Omental fat pad (tissue), 4 donors: ENCODE data around the gene MAMDC4. TPM values are rescaled to one million over a fixed set of nuclear protein-coding genes. Genes with fewer than 3 reads are reported as not detected.

Source experiments
- ATAC-seq: fragments of 150-250 bp; one replicate; pipeline ENCODE4 v1.9.1; 2016; ENCODE audit warnings: mild to moderate bottlenecking, moderate library complexity; ENCODE audit not compliant: low FRiP score
- DNase-seq: peaks from one replicate; pipeline ENCODE4 v3.0.0-alpha.2; 2019; ENCODE audit warnings: low spot score
- total RNA-seq, 4 donors: library from RNA; depleted of rRNA; stranded (reverse); fragments of >200 nt; gene quantifications; one replicate each; pipeline ENCODE4 v1.1.0, GENCODE V29; 2016
- TF ChIP-seq, protein P1 (sequence below), 3 donors: fragments of 450-650 bp; IDR thresholded peaks; one replicate each; pipeline ENCODE4 v1.5.1; 2016 to 2017; ENCODE audit warnings: antibody characterized with exemption in 3 of 3, mild to moderate bottlenecking in 3 of 3, moderate library complexity in 2 of 3

The MAMDC4 gene
- total RNA-seq, 4 donors from 2014 or later = 1.4 to 3.9 (median 1.7) TPM

DNA sequence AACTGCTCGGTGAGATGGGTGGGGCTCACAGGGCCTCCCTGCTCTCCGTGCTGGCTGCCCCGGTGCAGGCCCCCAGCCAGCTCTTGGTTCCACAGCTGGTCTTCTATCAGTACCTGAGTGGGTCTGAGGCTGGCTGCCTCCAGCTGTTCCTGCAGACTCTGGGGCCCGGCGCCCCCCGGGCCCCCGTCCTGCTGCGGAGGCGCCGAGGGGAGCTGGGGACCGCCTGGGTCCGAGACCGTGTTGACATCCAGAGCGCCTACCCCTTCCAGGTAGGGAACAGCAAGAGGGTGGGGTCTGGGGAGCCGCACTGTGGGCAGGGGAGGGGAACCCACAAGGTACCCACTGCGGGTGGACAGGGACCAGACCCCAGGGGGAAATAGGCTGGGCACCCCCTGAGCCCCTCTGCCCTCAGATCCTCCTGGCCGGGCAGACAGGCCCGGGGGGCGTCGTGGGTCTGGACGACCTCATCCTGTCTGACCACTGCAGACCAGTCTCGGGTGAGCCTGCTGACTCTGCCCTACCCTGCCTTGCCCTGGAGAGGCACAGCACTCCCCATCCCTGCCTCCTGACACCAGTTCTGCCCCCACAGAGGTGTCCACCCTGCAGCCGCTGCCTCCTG lies 2.8 kb downstream of the MAMDC4 start:
- no peak for DNase-seq

DNA sequence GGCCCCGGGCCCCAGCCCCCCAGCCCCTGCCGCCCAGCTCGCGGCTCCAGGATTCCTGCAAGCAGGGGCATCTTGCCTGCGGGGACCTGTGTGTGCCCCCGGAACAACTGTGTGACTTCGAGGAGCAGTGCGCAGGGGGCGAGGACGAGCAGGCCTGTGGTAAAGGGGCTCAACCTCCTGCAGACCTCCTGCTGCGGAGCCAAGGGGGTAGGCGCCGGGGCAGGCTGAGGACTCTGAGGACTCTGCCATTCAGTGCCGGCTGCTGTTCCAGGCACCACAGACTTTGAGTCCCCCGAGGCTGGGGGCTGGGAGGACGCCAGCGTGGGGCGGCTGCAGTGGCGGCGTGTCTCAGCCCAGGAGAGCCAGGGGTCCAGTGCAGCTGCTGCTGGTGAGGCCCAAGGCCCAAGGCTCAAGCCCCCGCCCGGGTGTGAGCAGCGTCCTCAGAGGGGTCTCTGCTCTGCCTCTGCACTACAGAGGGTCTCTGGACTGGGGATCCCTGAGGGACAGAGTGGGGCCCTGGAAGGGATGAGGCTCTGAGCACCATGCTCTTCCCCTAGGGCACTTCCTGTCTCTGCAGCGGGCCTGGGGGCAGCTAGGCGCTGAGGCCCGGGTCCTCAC lies 3.4 kb downstream of the MAMDC4 start:
- TF ChIP-seq, protein P1, sequence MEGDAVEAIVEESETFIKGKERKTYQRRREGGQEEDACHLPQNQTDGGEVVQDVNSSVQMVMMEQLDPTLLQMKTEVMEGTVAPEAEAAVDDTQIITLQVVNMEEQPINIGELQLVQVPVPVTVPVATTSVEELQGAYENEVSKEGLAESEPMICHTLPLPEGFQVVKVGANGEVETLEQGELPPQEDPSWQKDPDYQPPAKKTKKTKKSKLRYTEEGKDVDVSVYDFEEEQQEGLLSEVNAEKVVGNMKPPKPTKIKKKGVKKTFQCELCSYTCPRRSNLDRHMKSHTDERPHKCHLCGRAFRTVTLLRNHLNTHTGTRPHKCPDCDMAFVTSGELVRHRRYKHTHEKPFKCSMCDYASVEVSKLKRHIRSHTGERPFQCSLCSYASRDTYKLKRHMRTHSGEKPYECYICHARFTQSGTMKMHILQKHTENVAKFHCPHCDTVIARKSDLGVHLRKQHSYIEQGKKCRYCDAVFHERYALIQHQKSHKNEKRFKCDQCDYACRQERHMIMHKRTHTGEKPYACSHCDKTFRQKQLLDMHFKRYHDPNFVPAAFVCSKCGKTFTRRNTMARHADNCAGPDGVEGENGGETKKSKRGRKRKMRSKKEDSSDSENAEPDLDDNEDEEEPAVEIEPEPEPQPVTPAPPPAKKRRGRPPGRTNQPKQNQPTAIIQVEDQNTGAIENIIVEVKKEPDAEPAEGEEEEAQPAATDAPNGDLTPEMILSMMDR (IDR thresholded peaks at IDR 0.05) = no peak
- ATAC-seq (no peak), DNase-seq (no peak)

More for the DNA sequence above, 2.8 kb downstream of the MAMDC4 start:
- TF ChIP-seq, protein P1 (IDR thresholded peaks at IDR 0.05) = no peak
- no peak for ATAC-seq

GRCh38 chr9:136856079-136856476 lies 3.9 kb downstream of the MAMDC4 start:
- TF ChIP-seq, protein P1 (IDR thresholded peaks at IDR 0.05) = no peak
- no peak for ATAC-seq
- DNase-seq = no peak

- TF ChIP-seq, protein P1 (IDR thresholded peaks at IDR 0.05) = no peak
- no peak for DNase-seq
- ATAC-seq = no peak
These were observed 4.5 kb downstream of the MAMDC4 start for GRCh38 chr9:136856541-136857141.

- ATAC-seq = no peak
- DNase-seq = no peak
- TF ChIP-seq, protein P1 (IDR thresholded peaks at IDR 0.05) = no peak
These were observed 5.0 kb downstream of the MAMDC4 start for GRCh38 chr9:136857166-136857565.

GRCh38 chr9:136857581-136858412 lies 5.7 kb downstream of the MAMDC4 start:
- no peak for DNase-seq
- no peak for ATAC-seq
- TF ChIP-seq, protein P1 (IDR thresholded peaks at IDR 0.05) = no peak
